Mesodermal cell (in vitro differentiated cells): ENCODE results near the gene SDC4.

Experiments
- H3K27ac ChIP-seq: 2 replicates; pipeline ENCODE4 v1.7.0; 2013; ENCODE audit warnings: mild to moderate bottlenecking, low read depth, low read length, moderate library complexity; ENCODE audit not compliant: severe bottlenecking
- H3K36me3 ChIP-seq: 2 replicates; pipeline ENCODE4 v1.7.1; 2013; ENCODE audit warnings: mild to moderate bottlenecking, low read length, moderate library complexity; ENCODE audit not compliant: control insufficient read depth, insufficient read depth
- H3K4me1 ChIP-seq: one replicate; pipeline ENCODE4 v1.7.1; 2013; ENCODE audit warnings: mild to moderate bottlenecking, low read length; ENCODE audit not compliant: insufficient read depth, control insufficient read depth, poor library complexity, severe bottlenecking
- H3K4me3 ChIP-seq: 2 replicates; pipeline ENCODE4 v1.7.0; 2013; ENCODE audit warnings: low read length, control low read depth, mild to moderate bottlenecking; ENCODE audit not compliant: insufficient read depth, poor library complexity, severe bottlenecking; ENCODE audit errors: extremely low read depth
- H3K9me3 ChIP-seq: 2 replicates; pipeline ENCODE4 v1.7.1; 2013; ENCODE audit warnings: mild to moderate bottlenecking, low read length, moderate library complexity; ENCODE audit not compliant: control insufficient read depth
- WGBS, 2 experiments: methylation state at CpG; one replicate each; pipeline ENCODE4 v1.1.5; 2013; ENCODE audit warnings: missing lambda C conversion rate in 2 of 2; ENCODE audit not compliant: insufficient coverage in 2 of 2; 5-methylcytosine and 5-hydroxymethylcytosine counted together

Gene SDC4

GRCh38 chr20:45316150-45317080, 31.8 kb downstream of the SDC4 start:
- Histone ChIP-seq H3K4me3 (no peak overlapping the region), H3K27ac (no peak overlapping the region), H3K36me3 (no peaks in the 10 kb centered on the region), H3K9me3 (no peaks in the 10 kb centered on the region), H3K4me1 (no peaks in the 10 kb centered on the region)
- WGBS, 2 experiments: 92 to 95% methylated on average over 54 to 67 of the region's 71 CpGs

DNA sequence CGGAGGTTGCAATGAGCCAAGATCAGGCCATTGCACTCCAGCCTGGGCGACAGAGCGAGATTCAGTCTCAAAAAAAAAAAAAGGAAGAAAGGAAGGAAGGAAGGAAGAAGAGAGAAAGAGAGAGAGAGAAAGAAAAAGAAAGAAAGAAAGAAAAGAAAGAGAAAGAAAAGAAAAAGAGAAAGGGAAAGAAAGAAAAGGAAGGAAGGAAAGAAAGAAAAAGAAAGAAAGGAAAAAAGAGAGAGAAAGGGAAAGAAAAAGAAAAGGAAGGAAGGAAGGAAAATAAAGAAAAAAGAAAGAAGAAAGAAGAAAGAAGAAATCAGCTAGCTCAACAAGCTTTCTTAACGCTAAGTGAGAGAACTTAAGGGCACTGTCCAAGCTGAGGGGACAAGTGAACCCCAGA, 32.6 kb downstream of the SDC4 start:
- WGBS, 2 experiments: 90 to 98% methylated on average over 4 of the region's 4 CpGs
- Histone ChIP-seq H3K4me3 (no peak overlapping the region), H3K4me1 (no peaks in the 10 kb centered on the region), H3K9me3 (no peaks in the 10 kb centered on the region), H3K36me3 (no peaks in the 10 kb centered on the region), H3K27ac (no peak overlapping the region)

DNA sequence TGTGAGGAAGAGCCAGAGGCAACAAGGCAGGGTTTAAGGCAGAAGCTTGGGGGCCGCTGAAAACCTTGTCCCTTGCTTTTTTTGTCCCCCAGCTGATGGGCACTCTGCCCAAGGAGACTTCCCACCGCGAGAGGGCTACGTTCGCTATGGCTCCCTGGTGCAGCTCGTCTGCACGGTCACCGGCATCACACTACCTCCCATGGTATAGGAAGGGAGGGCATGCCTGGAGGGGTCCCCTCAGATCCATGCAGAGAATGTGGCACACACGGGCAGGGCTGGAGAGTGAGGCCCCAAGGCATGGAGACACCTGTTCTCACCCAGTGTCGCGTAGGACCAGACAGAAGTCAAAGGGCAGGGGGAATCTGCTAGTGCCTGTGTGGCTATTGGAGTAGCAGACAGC, 34.3 kb downstream of the SDC4 start:
- Histone ChIP-seq H3K4me3 (no peak overlapping the region), H3K27ac (no peak overlapping the region), H3K9me3 (no peaks in the 10 kb centered on the region), H3K4me1 (no peaks in the 10 kb centered on the region), H3K36me3 (no peaks in the 10 kb centered on the region)
- 94 to 97% methylated on average over 7 to 9 of the region's 11 CpGs for WGBS, 2 experiments

- 96 to 97% methylated on average over 7 to 8 of the region's 8 CpGs for WGBS, 2 experiments
- Histone ChIP-seq H3K9me3 (no peaks in the 10 kb centered on the region), H3K36me3 (no peaks in the 10 kb centered on the region), H3K4me3 (no peak overlapping the region), H3K27ac (no peak overlapping the region), H3K4me1 (no peaks in the 10 kb centered on the region)
Measured at GRCh38 chr20:45313065-45313695, 35.0 kb downstream of the SDC4 start.

- Histone ChIP-seq H3K4me3 (no peak overlapping the region), H3K4me1 (no peaks in the 10 kb centered on the region), H3K9me3 (no peaks in the 10 kb centered on the region), H3K27ac (no peak overlapping the region), H3K36me3 (no peaks in the 10 kb centered on the region)
- WGBS, 2 experiments: 93 to 94% methylated on average over 17 to 21 of the region's 21 CpGs
Measured at GRCh38 chr20:45312241-45312640, 36.0 kb downstream of the SDC4 start.

DNA sequence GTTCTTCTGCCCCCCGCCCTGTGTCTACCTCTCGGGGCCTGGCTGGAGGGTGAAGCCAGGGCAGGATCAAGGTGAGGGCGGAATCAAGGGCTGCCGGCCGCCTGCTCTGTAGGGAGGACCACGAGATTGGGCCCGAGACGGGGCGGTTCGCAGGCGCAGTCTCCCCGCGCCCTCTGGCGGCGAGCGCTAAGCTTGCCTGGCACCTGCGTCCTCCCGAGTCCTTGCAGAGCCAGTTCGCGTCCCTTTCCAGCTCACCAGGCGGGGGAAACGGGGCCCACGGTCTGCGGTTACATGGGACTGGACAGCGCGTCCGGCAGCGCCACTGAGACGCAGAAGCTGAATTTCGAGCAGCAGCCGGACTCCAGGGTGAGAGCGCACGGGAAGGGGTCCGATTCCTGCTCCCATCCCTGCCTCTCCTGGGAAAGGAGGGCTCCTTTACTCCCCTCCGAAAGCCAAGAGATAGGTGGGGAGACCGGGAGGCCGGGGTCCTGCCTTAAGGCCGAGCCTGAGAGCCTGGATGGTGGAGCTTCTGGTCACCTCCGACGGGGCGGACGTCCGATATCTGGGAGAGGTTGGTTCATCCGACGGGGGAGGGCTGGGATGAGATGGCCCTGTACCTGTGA, 36.5 kb downstream of the SDC4 start:
- Histone ChIP-seq H3K36me3 (no peaks in the 10 kb centered on the region), H3K9me3 (no peaks in the 10 kb centered on the region), H3K4me1 (no peaks in the 10 kb centered on the region), H3K27ac (no peak overlapping the region), H3K4me3 (no peak overlapping the region)
- WGBS, 2 experiments: 43 to 50% methylated on average over 42 to 43 of the region's 45 CpGs

GRCh38 chr20:45309075-45309474, 39.1 kb downstream of the SDC4 start:
- H3K4me1 ChIP-seq: no peaks in the 10 kb centered on the region
- WGBS, 2 experiments: 82 to 86% methylated on average over 2 of the region's 3 CpGs
- no peaks in the 10 kb centered on the region for H3K9me3 ChIP-seq
- H3K36me3 ChIP-seq: no peaks in the 10 kb centered on the region
- H3K4me3 ChIP-seq: no peak overlapping the region
- H3K27ac ChIP-seq: no peak overlapping the region

GRCh38 chr20:45308117-45308778, 40.0 kb downstream of the SDC4 start, which contains the start of gene MATN4:
TSS of gene MATN4 (minus strand) at chr20:45308299. CDS start at chr20:45305582, 2,717 bp downstream.
- 86% methylated on average over 16 to 20 of the region's 20 CpGs for WGBS, 2 experiments
- Histone ChIP-seq H3K36me3 (no peaks in the 10 kb centered on the region), H3K27ac (no peak within 1 kb of the TSS), H3K4me1 (peaks cover 2% of the 10 kb centered on the region), H3K9me3 (no peaks in the 10 kb centered on the region), H3K4me3 (no peak within 1 kb of the TSS)

- Histone ChIP-seq H3K27ac (no peak overlapping the region), H3K4me3 (no peak overlapping the region), H3K9me3 (no peaks in the 10 kb centered on the region), H3K4me1 (peaks cover 3% of the 10 kb centered on the region), H3K36me3 (no peaks in the 10 kb centered on the region)
- 89% methylated on average over 12 to 14 of the region's 16 CpGs for WGBS, 2 experiments
Measured at GRCh38 chr20:45307076-45307640, 41.1 kb downstream of the SDC4 start.

- peaks cover 3% of the 10 kb centered on the region for H3K4me1 ChIP-seq
- no peak within 1 kb of the TSS for H3K4me3 ChIP-seq
- no peak within 1 kb of the TSS for H3K27ac ChIP-seq
- H3K9me3 ChIP-seq: no peaks in the 10 kb centered on the region
- no peaks in the 10 kb centered on the region for H3K36me3 ChIP-seq
- WGBS, 2 experiments: 52 to 54% methylated on average over 31 to 37 of the region's 41 CpGs
Measured at GRCh38 chr20:45306431-45306982, 41.7 kb downstream of the SDC4 start, which contains the start of gene RBPJL. TSS of gene RBPJL (plus strand) at chr20:45306840. CDS start at chr20:45306923, 83 bp downstream.
